Occipital lobe (tissue), 2 donors: Measurements from ENCODE around the gene SPOP. TPM values are rescaled to one million over a fixed set of nuclear protein-coding genes. Genes with fewer than 3 reads are reported as not detected.

Experiments
- DNase-seq: peaks from one replicate; lab custom pipeline; 2025; lab: John Stamatoyannopoulos, UW
- total RNA-seq: library from RNA; depleted of rRNA; stranded (reverse); fragments of >200 nt; gene quantifications from one replicate; pipeline ENCODE4 v1.2.3, GENCODE V29; 2014

Gene SPOP
- total RNA-seq, 1 donor from 2014 or later: 123 TPM

GRCh38 chr17:49618028-49618611, 59.8 kb downstream of the SPOP start:
- DNase-seq: no peak

- peak; percentile 54 for DNase-seq
Measured at GRCh38 chr17:49616601-49617131, 61.2 kb downstream of the SPOP start.

- no peak for DNase-seq
Measured at GRCh38 chr17:49616086-49616485, 61.8 kb downstream of the SPOP start.

GRCh38 chr17:49613182-49613800, 64.6 kb downstream of the SPOP start:
- DNase-seq: no peak

- no peak for DNase-seq
Measured at GRCh38 chr17:49612726-49613125, 65.2 kb downstream of the SPOP start.

GRCh38 chr17:49610883-49611584, 66.9 kb downstream of the SPOP start:
- DNase-seq: no peak

GRCh38 chr17:49604314-49604869, 73.5 kb downstream of the SPOP start:
- DNase-seq: no peak

- no peak for DNase-seq
Measured at GRCh38 chr17:49603720-49604119, 74.2 kb downstream of the SPOP start.

GRCh38 chr17:49603238-49603637, 74.7 kb downstream of the SPOP start:
- DNase-seq: no peak

- no peak for DNase-seq
Measured at GRCh38 chr17:49602783-49603182, 75.1 kb downstream of the SPOP start.

GRCh38 chr17:49600949-49601348, 76.9 kb downstream of the SPOP start:
- no peak for DNase-seq

GRCh38 chr17:49598918-49599317, 79.0 kb downstream of the SPOP start:
- no peak for DNase-seq

GRCh38 chr17:49597928-49598655, 79.8 kb downstream of the SPOP start:
- no peak for DNase-seq

GRCh38 chr17:49597436-49597835, 80.5 kb downstream of the SPOP start:
- no peak for DNase-seq

GRCh38 chr17:49596613-49597244, 81.2 kb downstream of the SPOP start:
- no peak for DNase-seq

- DNase-seq: no peak
Measured at GRCh38 chr17:49595980-49596379, 81.9 kb downstream of the SPOP start.

- no peak for DNase-seq
Measured at GRCh38 chr17:49595328-49595727, 82.6 kb downstream of the SPOP start.

GRCh38 chr17:49592263-49592662, 85.6 kb downstream of the SPOP start:
- no peak for DNase-seq

GRCh38 chr17:49590874-49591273, 87.0 kb downstream of the SPOP start:
- no peak for DNase-seq

GRCh38 chr17:49589577-49589927, 88.3 kb downstream of the SPOP start:
- DNase-seq: no peak
